GM12872 (cell line): ENCODE measurements around the gene GAS7.
A peak's percentile ranks its signal among the peaks of the same experiment; 100 is the strongest.

ENCODE experiments used
- TF ChIP-seq, protein P1 (sequence below): IDR thresholded peaks from 3 replicates; pipeline ENCODE4 v1.5.1; 2011; ENCODE audit warnings: low read depth, mild to moderate bottlenecking, low read length, moderate library complexity; ENCODE audit not compliant: insufficient read depth

The GAS7 gene

DNA sequence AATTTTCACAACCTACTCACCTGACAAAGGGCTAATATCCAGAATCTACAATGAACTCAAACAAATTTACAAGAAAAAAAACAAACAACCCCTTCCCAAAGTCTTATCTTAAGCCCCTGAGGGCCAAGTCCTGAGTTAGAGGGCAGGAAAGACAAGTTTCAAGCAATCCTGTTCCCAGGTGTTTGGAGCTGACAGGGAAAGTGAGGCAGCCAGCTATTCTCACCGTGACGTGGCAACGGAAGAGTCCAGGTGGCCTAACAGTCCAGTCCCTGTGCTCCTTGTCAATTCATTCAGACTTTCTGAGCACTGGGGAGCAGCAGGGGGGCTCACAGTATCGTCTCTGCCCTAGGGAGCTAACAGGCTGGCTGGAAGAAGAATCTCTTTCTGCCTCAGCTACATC lies 203.6 kb downstream of the GAS7 start:
- TF ChIP-seq, protein P1, sequence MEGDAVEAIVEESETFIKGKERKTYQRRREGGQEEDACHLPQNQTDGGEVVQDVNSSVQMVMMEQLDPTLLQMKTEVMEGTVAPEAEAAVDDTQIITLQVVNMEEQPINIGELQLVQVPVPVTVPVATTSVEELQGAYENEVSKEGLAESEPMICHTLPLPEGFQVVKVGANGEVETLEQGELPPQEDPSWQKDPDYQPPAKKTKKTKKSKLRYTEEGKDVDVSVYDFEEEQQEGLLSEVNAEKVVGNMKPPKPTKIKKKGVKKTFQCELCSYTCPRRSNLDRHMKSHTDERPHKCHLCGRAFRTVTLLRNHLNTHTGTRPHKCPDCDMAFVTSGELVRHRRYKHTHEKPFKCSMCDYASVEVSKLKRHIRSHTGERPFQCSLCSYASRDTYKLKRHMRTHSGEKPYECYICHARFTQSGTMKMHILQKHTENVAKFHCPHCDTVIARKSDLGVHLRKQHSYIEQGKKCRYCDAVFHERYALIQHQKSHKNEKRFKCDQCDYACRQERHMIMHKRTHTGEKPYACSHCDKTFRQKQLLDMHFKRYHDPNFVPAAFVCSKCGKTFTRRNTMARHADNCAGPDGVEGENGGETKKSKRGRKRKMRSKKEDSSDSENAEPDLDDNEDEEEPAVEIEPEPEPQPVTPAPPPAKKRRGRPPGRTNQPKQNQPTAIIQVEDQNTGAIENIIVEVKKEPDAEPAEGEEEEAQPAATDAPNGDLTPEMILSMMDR: no peak

DNA sequence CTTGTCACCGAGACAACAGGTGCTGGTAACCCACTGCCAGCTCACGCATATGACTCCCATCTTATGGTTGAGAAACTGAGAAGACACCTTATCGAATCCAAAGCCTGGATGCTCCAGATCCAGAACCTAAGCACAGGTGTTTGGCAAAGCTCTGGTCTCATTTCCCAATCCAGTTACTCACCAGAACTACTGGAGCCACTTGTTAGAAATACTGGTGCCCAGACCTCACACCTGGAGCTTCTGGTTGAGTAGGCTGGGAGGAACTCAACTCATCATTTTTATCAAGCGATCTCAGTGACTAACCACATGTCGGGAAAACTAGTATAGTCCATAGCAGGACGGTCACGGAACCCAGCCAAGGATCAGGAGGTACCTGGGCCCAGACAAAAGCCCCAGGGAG lies 206.6 kb downstream of the GAS7 start:
- TF ChIP-seq, protein P1: no peak

DNA sequence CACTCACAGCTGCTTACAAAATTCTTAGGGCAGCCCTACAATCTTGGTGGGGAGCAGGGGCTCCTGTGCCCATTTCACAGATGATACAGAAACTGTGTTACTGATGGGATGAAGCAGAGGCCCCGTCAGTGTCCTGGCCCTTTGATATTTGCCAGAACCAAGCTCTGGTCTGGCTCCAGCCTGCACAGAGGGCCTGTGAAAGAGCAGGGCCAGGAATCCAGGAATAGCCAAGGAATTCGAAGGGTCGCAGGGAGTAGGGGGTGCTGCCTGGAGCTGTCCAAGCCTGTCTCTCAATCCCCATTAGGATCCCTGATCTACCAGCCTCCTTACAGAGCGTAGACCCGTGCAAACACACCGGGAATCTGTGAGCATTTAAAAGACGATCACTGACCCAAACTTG lies 207.1 kb downstream of the GAS7 start:
- TF ChIP-seq, protein P1: no peak

DNA sequence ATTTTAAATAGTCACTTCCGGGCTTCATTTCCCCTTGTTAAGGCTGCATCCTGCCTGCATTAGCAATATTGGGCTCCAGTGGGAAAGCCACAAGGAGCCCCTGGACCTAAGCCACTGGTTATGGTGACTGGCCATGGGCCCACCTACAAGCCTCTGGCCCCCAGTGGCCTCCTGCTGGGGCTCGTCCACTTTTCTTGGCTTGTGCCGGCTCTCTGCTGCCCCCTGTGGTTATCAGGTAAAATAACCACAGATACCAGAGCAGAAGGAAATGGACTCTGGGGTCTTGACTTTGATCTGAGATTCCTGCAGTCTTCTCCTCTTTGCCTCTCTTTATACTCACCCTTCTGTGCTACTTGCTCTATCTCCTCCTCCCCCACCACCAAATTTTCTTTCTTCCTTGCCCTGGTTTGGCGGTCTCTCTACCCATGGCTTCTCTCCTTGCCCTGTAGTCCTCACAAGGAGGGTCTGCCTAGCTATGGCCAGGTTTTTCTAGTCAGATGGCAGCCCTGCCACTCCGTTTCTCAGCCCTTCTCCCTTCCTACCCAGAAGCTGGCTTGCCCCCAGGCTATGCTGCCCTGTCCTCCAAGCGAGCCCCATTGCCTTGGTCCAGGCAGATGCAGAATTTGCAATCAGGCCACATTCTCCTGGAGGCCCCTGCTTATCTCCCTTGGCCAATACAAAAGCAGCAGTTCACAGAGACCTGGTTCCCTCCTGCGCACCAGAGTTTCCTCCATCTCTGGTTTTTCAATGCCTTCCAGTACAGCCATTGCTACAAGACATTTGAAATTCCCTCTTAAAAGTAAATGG lies 210.4 kb downstream of the GAS7 start:
- TF ChIP-seq, protein P1: peak; percentile 90

DNA sequence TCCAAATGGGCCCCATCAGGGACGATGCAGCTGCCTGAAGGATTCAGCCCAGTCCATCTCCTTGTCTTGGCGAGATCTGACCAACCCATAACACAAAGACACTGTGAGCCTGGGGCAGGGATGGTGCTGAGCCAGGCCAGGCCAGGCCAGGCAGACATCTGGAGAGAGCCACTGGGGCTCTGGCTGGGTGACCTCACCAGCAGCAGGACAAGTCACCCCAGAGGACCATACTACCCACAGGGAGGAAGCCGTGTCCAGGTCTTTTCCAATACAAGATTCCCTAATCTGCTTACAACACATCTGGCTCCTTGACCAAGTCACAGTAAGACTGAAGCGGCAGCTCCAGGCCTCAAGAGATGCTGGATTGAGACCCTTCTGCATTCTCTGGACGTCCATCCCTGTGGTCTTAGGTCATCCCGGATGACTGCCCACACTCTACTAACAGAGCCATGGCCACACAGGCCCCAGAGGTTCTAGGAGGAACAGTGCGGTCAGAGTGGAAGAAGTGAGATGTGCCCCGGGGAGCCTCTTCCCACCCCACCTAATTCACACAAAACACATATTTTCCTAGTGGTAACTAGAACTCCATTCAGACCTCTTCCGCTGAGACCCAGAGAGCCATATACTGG lies 211.5 kb downstream of the GAS7 start:
- TF ChIP-seq, protein P1: no peak

DNA sequence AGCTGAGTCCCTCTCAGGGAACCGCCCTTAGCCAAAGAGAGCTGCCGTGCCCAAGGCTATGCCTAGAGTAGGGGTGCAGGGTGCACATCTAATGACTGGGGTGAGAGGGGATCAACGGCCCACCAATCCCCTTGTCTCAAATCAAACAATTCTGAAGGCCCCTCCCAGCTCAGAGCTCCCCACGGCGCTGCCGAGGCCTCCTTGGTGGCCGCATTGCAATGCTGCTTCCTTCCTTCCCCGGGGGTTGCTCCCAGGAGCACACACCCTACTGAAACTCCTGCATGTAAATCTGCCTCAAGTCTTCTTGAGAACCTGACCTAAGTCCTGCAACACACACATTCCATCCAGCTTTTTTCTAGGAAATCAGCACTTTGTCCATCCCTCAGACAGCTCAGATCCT lies 212.8 kb downstream of the GAS7 start:
- TF ChIP-seq, protein P1: no peak

DNA sequence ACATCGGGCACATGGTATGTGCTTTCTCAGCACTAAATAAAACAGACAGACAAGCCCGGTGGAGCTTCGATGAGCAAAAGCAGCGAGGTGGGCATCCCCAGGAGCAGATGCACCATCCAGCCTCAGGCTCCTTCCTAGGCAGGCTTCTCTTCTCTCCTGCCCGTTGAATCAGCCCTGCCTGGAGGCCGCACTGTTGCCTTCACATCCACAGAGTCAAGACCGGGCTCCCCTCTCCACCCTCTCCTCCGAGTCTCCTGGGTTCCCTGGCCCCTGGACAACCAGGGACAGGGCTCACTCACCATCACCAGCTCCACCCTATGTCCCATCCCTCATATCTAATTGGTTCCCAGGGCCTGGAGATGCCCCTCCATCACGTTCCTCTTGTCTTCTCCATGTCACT lies 213.6 kb downstream of the GAS7 start:
- TF ChIP-seq, protein P1: no peak
